ENCODE data around the gene HUS1B.
"Not testable (repeated sequence)": the region's sequence is repeated elsewhere in the genome, so short reads cannot be mapped to it uniquely, and the experiment has no call there.

HUS1B gene

GRCh38 chr6:656460-657252, at the start of gene HUS1B:
HUS1B (minus strand) TSS chr6:657100; CDS start chr6:656944, 156 bp downstream.
- no peak for DNase-seq

DNA sequence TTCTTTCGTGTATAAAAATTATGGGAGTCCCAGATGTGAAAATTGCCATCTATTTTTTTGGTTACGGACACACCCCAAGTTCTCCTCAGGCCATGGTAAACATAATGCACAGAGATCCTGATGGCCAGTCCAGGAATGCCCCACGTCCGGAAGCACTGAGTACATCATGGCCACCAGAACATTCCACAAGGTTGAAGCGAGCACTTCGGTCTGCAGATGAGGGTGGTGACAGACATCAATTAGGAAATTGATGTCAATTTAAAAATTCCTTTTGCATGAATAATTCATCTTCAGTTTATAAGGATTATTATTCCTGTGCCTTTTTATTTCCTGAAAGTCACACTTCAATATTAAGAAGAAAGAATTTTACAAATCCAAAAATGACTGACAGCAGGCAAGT, 49.2 kb upstream of the HUS1B start:
- no peak for DNase-seq

GRCh38 chr6:705047-705446, 48.1 kb upstream of the HUS1B start:
- DNase-seq, result no peak

DNA sequence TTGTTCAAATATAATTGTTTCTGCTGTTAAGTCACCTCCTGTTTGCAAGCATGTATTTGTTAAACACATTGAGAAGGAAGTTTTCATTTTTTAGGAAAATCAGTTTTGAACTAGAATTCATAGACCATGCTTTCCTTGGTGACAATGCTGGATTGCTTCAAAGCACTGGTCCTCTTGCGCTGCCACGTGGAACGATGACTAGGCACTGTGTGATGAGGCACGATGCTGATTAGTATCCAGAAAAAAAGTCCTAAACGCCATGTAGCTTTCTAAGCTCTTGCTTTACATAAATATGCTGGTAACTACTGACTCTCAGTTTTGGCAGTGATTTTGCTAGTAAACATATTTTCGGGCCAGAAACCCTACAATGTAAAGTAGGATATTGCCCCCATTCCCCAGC, 47.1 kb upstream of the HUS1B start:
- no peak for DNase-seq

DNA sequence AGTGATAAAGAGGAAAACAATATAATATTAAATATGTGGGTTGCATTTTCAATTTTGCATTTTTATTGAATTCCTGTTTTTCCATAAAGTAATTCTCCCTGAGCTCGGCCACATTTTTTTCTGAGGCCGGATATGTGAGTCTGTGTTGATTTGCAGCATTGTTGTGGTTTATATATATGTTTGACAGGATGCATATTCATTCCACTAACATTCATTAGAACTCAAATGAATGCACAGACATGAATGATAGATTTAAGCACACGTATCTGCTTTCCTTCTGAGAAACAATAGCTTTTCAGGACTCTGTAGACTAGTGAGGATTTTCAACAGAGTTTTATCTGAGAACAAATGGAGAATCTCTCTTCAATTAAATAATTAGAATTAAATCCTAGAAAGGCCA, 46.7 kb upstream of the HUS1B start:
- no peak for DNase-seq

GRCh38 chr6:701700-702479, 45.0 kb upstream of the HUS1B start:
- no peak for DNase-seq

DNA sequence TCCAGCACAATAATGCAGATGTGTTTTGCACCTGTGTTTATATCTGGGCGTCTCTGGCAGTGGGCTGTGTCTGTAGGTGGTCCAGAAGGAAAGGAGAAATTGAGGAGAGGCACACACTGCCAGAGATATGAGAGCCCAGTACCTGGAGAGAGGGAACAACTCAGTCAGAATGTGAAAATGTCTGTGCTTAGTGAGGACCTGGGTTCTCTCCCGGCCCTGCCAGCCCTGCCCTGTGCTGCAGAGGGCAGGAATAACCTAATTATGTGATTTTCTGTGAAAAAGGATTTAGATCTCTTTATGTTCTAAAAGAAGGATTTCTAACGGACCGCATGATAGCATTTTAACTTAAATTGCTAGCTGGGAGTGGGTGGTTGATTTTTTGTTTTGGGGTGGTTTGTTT, 44.3 kb upstream of the HUS1B start:
- no peak for DNase-seq

DNA sequence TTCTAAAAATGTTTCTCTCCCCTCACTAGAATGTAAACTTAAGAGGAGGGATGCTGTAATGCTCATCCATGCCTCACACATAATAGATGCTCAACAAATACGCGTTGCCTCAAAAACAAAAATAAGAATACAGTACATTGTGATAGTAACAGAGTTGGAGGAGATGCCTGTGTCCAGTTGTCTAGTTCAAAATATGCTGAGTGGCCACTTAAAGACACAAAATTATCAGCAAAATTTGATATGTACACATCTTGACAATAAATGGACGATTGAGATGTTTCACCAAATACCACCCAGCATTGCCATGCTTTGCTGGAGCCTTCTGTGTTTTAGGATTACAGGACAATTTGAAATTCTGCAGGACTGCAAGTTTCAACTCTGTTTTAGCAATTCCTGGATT, 43.6 kb upstream of the HUS1B start:
- DNase-seq, result no peak

GRCh38 chr6:699319-699718, 42.4 kb upstream of the HUS1B start:
- no peak for DNase-seq

GRCh38 chr6:694431-695126, 37.7 kb upstream of the HUS1B start:
- DNase-seq, result not testable (repeated sequence)

DNA sequence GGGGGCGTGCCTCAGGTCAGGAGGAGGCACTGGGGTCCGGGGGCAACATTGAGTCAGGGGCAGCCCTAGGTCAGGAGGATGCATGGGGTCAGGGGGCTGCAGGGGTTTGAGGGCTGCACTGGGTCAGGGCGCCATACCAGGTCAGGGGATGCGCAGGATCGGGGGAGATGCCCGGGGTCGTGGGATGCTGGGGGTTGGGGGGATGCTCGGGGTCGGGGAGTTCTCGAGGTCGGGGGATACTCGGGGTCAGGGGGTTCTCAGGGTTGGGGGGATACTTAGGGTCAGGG, 36.8 kb upstream of the HUS1B start:
- DNase-seq, result no peak

- DNase-seq, result no peak
These were observed 36.2 kb upstream of the HUS1B start, which contains the start of gene EXOC2 for GRCh38 chr6:692858-693722. EXOC2 (minus strand) TSS chr6:693139; CDS start chr6:637818, 55,321 bp downstream.

DNA sequence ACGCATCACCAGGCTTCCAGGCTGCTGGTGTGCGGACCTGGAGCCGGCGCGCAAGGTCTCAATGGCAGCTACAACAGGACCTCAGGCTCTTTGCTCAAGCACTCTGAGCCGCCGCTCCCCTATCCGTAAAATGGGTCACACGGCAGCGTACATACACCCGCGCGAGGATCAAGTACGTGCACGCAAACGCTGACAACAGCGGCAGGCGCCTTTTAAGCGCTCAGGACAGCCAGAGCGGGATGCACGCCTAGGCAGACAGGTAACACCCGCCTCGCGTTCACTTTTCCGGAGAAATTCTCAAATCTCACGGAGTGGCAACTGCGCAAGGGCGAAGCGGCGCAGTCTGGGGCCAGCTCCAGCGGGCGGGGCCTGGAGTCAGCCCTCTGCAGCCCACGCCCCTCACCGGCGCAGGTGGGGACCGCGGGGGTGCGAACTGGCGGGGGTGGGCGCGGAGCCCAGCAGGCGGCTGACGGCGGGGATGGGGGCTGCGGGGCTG, 35.5 kb upstream of the HUS1B start:
- no peak for DNase-seq

GRCh38 chr6:689223-689622, 32.3 kb upstream of the HUS1B start:
- no peak for DNase-seq

DNA sequence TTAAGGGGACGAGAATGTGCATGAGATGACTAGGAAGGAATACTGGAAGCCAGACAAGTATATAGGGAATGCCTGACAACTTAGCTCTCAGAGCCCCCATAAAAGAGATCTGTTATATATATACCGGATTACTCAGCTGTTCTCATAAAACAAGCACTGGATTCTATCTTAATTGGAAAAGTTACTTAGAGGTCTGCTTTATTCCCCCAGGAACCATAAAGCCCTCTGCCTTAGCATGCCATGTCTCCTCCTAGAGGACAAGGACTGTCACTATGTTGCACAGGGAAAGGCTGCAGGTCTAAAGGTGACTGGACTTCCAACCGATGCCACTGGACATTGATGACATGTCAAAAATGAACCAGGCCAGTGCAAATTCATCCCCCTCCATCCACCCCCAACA, 29.6 kb upstream of the HUS1B start:
- DNase-seq, result no peak

DNA sequence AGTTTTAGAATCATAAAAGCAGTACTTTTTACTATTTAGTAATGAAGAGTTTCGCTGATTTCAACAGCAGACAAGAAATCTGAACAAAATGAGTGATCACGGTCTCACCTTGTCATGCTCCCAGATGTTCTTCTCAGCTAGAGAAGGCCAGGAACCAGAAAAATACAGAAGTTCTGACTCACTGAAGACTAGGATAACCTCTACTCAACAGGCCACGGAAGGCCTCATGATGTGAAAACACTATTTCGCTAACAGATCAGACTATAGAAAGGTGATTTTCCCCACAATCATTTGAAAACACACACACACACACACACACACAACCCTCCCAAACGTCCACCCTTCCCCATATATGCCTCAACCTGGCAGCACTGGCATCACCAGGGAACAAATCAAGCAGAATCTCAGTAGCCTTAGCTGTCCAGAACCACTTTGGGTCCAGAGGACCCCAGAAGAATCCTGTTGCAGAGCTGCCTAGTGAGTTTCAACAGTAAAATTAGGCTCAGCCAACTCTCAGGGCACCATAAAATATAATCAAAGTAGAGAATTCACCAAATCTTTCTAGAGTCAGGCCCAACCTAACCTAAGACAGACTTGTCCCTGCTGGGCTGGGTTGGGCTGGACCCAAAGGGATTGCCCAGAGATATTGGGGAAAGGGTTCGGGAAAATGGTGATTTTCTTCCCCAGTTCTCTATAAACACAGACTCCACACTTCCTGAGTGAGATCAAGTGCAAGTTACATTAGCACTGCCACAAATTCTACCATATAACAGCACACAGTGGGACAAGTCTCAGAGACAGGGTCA, 28.1 kb upstream of the HUS1B start:
- no peak for DNase-seq

GRCh38 chr6:683742-684440, 27.0 kb upstream of the HUS1B start:
- peak; percentile 96 for DNase-seq

DNA sequence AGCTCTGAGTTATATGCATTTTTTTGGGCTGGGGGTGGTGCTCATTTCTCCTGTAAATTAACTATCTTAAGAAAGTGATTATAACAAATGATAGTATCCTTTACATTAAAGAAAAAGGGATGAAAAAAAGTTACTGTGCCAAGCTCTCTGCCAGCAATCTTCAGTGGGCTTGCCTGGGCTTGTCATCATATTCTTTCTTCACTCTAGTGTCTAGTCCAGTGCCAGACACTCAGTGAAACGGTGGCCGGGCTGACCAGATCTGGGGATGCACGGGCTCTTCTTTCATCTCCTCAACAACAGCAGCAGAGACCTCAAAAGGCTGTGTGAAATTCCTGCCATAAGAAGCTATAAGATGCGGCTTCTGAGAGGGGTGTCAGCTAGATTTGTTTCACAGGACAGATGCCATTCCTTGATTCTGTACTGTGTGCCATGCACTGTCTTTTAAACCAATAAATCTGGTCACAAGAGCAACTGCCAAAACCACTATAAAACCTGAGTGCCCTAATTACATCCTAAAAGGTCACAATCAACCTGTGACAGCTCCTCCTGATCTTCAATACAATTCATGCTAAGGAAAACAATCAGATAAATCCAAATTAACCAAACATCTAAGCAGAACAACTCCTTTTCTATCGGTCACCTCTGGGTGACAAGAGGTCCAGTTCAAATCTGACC, 23.9 kb upstream of the HUS1B start:
- DNase-seq, result peak; percentile 21

DNA sequence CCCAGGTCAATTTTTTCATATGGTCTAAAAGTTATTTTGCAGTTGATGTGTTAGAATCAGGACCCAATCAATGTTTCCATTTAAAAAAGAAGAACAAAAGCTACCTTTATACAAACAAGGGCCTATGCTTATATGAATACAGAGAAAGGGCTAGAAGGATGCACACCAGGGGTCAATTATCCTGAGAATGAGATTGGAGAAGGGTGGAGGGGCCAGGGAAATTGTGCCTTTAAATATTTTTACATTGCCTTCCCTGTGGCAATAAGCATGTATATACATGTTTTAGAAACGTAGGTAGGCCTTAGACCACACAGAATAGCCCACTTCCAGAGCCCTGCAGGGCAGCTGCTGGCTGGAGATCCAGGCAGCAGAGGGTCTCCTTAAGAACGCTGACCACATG, 23.4 kb upstream of the HUS1B start:
- no peak for DNase-seq

GRCh38 chr6:679282-679681, 22.4 kb upstream of the HUS1B start:
- DNase-seq, result no peak

DNA sequence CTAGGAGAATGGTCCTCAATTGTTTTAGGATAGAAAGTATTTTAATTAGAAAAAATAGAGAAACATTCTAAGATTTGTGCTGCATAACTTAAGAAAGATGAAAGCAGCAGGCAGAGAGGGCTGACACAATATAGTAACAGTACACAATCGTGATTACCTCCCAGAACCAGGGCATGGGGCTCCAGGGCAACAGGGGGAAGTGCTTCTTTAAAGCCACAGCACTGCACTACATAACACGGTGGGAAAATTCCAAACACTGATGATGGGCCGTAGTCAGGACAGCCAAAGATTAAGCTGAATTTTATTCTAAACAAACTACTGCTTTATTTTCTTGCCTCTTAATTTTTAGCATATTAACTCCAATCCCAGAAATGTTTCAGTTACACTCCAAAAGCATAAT, 21.6 kb upstream of the HUS1B start:
- no peak for DNase-seq

Data from SHP77 treated with DMSO at 0.1 percent for 48 hours (cell line).